GM13977 (cell line): ENCODE results near the gene SCFD2.

ENCODE experiments used
- DNase-seq: peaks from one replicate; pipeline ENCODE4 v3.0.0; 2012; ENCODE audit warnings: low spot score
- in situ Hi-C: fragments of 300-500 bp; cut with MboI; formaldehyde crosslinking; loops from one replicate; pipeline ENCODE4 v1.12.0; 2022; ENCODE audit warnings: low sequenced_read_pairs, low pct_unique_long_range_greater_than_20kb, mixed read lengths, inconsistent platforms; ENCODE audit not compliant: unreplicated experiment
- TF ChIP-seq, protein P1 (sequence below): IDR thresholded peaks from 2 replicates; pipeline ENCODE4 v1.5.1; 2012; ENCODE audit warnings: mild to moderate bottlenecking, control low read depth; ENCODE audit not compliant: insufficient read depth; ENCODE audit errors: extremely low read depth, missing control alignments

Gene SCFD2

DNA sequence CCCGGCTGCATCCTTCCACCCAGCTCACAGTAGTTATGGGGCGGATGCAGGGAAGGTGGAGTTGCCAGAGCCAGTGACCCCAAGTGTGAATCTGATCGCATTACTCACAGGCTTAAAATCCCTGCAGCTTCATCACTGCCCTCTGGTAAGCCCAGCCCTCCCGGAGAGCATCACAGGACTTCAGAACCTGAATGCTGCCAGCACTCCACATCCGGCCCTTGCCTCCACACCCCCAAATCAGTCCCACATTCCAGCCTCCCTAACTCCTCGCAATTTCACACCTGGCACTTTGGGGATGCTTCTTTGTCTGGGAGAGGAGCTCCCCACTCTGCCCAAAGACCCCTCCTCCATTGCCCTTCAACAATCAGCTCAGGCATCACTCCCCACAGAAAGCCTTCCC is 488.2 kb downstream of the SCFD2 start:
- in situ Hi-C loops = no loop called here
- DNase-seq = no peak
- TF ChIP-seq, protein P1, sequence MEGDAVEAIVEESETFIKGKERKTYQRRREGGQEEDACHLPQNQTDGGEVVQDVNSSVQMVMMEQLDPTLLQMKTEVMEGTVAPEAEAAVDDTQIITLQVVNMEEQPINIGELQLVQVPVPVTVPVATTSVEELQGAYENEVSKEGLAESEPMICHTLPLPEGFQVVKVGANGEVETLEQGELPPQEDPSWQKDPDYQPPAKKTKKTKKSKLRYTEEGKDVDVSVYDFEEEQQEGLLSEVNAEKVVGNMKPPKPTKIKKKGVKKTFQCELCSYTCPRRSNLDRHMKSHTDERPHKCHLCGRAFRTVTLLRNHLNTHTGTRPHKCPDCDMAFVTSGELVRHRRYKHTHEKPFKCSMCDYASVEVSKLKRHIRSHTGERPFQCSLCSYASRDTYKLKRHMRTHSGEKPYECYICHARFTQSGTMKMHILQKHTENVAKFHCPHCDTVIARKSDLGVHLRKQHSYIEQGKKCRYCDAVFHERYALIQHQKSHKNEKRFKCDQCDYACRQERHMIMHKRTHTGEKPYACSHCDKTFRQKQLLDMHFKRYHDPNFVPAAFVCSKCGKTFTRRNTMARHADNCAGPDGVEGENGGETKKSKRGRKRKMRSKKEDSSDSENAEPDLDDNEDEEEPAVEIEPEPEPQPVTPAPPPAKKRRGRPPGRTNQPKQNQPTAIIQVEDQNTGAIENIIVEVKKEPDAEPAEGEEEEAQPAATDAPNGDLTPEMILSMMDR = no peak

DNA sequence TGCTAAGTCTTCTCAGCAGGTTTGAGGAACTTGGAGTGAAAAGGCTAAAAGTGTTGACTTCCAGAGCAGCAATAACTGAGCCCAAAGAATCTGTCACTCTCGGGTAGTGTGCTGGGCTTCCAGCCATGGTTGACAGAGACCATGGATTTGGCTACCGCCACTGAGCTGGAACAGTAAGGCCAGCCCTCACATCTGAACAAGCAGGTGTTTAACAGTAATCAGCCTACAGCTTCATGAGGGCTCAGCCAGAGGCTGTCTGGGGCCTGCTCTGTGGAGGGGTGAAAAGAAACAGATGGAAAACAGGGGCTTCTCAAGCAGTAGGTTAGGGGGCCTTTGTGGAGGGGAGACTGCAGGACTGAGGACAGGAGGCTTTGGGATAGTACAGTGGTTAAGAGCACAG is 488.8 kb downstream of the SCFD2 start:
- TF ChIP-seq, protein P1 = no peak
- in situ Hi-C loops = no loop called here
- no peak for DNase-seq

DNA sequence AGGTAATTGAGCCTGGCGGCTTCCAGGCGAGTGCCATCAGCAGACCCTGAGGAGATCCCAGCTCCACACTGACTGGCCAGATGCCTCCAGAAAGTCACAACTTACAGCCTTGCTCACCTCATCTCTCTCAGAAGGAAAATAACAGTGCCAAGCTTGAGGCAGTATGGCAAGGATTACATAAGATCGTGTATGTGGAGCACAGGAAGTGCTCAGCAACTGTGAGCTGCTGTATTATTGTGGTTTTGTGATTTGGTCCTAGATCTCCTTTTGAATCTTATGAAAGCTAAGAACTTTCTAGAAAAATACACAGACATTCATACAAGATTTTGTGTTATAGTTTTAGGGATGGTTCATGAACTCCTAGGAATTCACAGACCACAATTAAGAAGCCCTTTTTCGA is 489.8 kb downstream of the SCFD2 start:
- in situ Hi-C loops = no loop called here
- DNase-seq = no peak
- TF ChIP-seq, protein P1 = no peak

DNA sequence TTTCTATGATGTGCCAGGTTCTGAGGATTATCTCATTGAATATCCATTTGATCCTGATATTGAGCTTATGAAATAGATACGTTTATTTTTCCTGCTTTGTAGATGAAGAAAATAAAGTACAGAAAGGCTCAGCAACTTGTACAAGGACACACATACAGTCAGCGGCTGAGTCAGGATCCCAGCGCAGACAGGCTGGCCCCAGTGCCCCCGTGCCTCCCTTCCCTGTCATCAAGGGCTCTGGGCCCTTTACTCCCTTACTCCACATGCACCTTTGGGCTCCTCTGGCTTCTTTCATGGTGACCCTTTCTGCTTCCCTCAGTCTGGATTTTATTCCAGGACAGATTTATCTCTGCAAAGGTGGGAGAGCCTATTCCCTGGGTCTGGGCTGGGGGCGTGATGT is 490.9 kb downstream of the SCFD2 start:
- DNase-seq = no peak
- TF ChIP-seq, protein P1 = no peak
- in situ Hi-C loops = no loop called here

DNA sequence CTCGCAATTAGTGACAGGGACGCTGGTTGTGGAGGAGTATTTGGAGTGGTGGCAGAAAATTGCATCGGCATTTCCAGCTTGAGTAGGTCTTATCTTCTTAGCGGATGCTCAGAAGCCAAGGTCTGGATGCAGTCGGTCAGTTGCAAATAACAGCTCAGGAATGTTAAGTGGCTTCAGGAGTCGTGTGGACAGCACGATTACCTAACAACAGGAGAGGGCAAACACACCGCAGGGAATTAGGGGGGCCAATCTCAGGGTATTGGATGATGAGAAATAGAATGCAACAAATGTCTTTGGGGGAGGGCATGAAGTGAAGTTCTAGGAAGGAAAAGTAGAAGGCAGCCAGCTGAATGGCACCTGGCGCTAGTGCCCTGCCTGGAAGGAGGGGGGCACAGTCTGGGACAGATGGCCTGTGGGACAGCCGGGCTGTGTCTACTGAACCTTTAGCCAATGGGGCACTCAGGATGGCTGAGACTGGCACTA is 492.0 kb downstream of the SCFD2 start:
- in situ Hi-C loops = no loop called here
- DNase-seq = no peak
- TF ChIP-seq, protein P1 = no peak

DNA sequence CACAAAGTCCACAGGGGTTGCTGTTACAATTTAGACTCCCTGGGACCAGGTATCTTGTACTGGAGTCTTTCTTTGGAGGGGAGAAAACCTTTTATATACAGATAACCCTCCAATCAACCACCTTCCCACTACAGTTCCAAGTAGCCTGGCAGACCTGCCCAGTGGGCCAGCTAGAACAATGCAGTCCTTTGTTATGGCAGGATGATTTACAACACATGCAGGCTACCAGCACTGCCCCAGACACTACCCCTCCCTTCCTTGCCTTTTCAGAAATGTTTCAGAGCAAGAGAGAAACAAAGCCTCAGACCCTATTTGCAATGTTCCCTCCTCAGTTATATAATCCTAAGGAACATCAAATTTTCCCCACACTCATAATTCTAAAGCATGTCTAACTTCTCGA is 492.7 kb downstream of the SCFD2 start:
- in situ Hi-C loops = no loop called here
- DNase-seq = no peak
- TF ChIP-seq, protein P1 = no peak

DNA sequence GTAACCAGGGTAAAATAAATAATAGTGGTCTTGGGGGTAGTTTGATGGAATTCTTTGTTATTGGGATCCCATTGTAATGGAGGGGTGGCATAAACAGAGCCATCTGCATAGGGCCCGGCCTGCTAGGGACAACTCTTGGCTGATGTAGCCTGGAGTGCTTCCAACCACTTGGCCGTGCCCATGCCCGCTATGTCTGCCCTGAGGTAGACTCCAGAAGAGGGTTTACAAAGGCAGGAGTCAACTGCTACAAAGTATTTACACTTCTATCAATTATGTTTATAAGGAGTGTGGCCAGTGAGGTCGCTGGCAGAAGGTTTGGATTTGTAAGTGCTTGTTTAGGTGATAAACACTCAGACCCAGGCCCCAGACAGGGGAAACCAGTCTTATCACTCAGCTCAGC is 495.6 kb downstream of the SCFD2 start:
- TF ChIP-seq, protein P1 = no peak
- no peak for DNase-seq
- in situ Hi-C loops = no loop called here
